ENCODE results near the gene RANBP9. TPM values are rescaled to one million over a fixed set of nuclear protein-coding genes. Genes with fewer than 3 reads are reported as not detected.

The RANBP9 gene
- total RNA-seq, 1 donor from 2014 or later: 13.5 TPM

GRCh38 chr6:13700232-13700631, 11.4 kb downstream of the RANBP9 start:
- no peak overlapping the region for H3K4me3 ChIP-seq (ENCODE audit: low read depth, low read length)
- no peak for DNase-seq (ENCODE audit: low read depth)
- no peak for TF ChIP-seq CTCF (conservative IDR thresholded peaks at IDR 0.05; ENCODE audit: low read depth, low read length)

- TF ChIP-seq CTCF (conservative IDR thresholded peaks at IDR 0.05; ENCODE audit: low read depth, low read length): no peak
- no peak overlapping the region for H3K4me3 ChIP-seq (ENCODE audit: low read depth, low read length)
- no peak for DNase-seq (ENCODE audit: low read depth)
Observed at GRCh38 chr6:13698715-13699114, 12.9 kb downstream of the RANBP9 start.

- no peak for TF ChIP-seq CTCF (conservative IDR thresholded peaks at IDR 0.05; ENCODE audit: low read depth, low read length)
- H3K4me3 ChIP-seq (ENCODE audit: low read depth, low read length): no peak overlapping the region
- no peak for DNase-seq (ENCODE audit: low read depth)
Observed at GRCh38 chr6:13697857-13698256, 13.8 kb downstream of the RANBP9 start.

- H3K4me3 ChIP-seq (ENCODE audit: low read depth, low read length): no peak overlapping the region
- TF ChIP-seq CTCF (conservative IDR thresholded peaks at IDR 0.05; ENCODE audit: low read depth, low read length): no peak
- no peak for DNase-seq (ENCODE audit: low read depth)
Observed at GRCh38 chr6:13696226-13696625, 15.4 kb downstream of the RANBP9 start.

GRCh38 chr6:13695252-13695651, 16.4 kb downstream of the RANBP9 start:
- DNase-seq (ENCODE audit: low read depth): no peak
- no peak overlapping the region for H3K4me3 ChIP-seq (ENCODE audit: low read depth, low read length)
- TF ChIP-seq CTCF (conservative IDR thresholded peaks at IDR 0.05; ENCODE audit: low read depth, low read length): no peak

- no peak overlapping the region for H3K4me3 ChIP-seq (ENCODE audit: low read depth, low read length)
- DNase-seq (ENCODE audit: low read depth): no peak
- no peak for TF ChIP-seq CTCF (conservative IDR thresholded peaks at IDR 0.05; ENCODE audit: low read depth, low read length)
Observed at GRCh38 chr6:13694562-13694961, 17.1 kb downstream of the RANBP9 start.

GRCh38 chr6:13689511-13690256, 22.0 kb downstream of the RANBP9 start:
- DNase-seq (ENCODE audit: low read depth): no peak
- no peak overlapping the region for H3K4me3 ChIP-seq (ENCODE audit: low read depth, low read length)
- TF ChIP-seq CTCF (conservative IDR thresholded peaks at IDR 0.05; ENCODE audit: low read depth, low read length): no peak
